ENCODE results near the gene P2RY8. TPM values are rescaled to one million over a fixed set of nuclear protein-coding genes. Genes with fewer than 3 reads are reported as not detected.

P2RY8 gene
- total and polyA plus RNA-seq, 2 donors from 2014 or later: 1.4 to 6.6 TPM

GRCh38 chrX:1502241-1502640 is 34.7 kb downstream of the P2RY8 start:
- peak overlapping the region in 1 of 2 donors; percentile 53 for H3K27ac ChIP-seq (ENCODE audit: low read depth in 2 of 2, low read length in 2 of 2)
- TF ChIP-seq CTCF (IDR thresholded peaks at IDR 0.05; ENCODE audit: borderline replicate concordance, extremely low read depth, insufficient read depth): no peak
- H3K36me3 ChIP-seq (ENCODE audit: control insufficient read depth in 2 of 3, insufficient read depth in 3 of 3, low read length in 3 of 3): no peaks in the 10 kb centered on the region
- H3K27me3 ChIP-seq (ENCODE audit: control insufficient read depth, insufficient read depth, low read length): no peaks in the 10 kb centered on the region
- intact Hi-C loops (cut with DNase I): no loop called here
- FAIRE-seq (no peak), DNase-seq (no peak)
- no peaks in the 10 kb centered on the region for H3K4me1 ChIP-seq (ENCODE audit: control insufficient read depth in 2 of 3, insufficient read depth in 2 of 3, low read depth in 1 of 3, low read length in 3 of 3)
- no peak overlapping the region for H3K4me3 ChIP-seq (ENCODE audit: low read length in 3 of 3)
- no peaks in the 10 kb centered on the region for H3K9me3 ChIP-seq (ENCODE audit: control insufficient read depth in 2 of 3, insufficient read depth in 1 of 3, low read length in 3 of 3)
- no peak overlapping the region for H3K9ac ChIP-seq (ENCODE audit: low read length in 3 of 3)

- H3K4me1 ChIP-seq (ENCODE audit: control insufficient read depth in 2 of 3, insufficient read depth in 2 of 3, low read depth in 1 of 3, low read length in 3 of 3): no peaks in the 10 kb centered on the region
These were observed 36.0 kb downstream of the P2RY8 start for GRCh38 chrX:1500701-1501624.

GRCh38 chrX:1496076-1496475 is 40.9 kb downstream of the P2RY8 start:
- Histone ChIP-seq H3K4me3 (ENCODE audit: low read length in 3 of 3) (no peak overlapping the region), H3K4me1 (ENCODE audit: control insufficient read depth in 2 of 3, insufficient read depth in 2 of 3, low read depth in 1 of 3, low read length in 3 of 3) (no peaks in the 10 kb centered on the region), H3K9ac (ENCODE audit: low read length in 3 of 3) (no peak overlapping the region), H3K27me3 (ENCODE audit: control insufficient read depth, insufficient read depth, low read length) (no peaks in the 10 kb centered on the region), H3K27ac (ENCODE audit: low read depth in 2 of 2, low read length in 2 of 2) (no peak overlapping the region), H3K9me3 (ENCODE audit: control insufficient read depth in 2 of 3, insufficient read depth in 1 of 3, low read length in 3 of 3) (peaks cover 0 to 7% (median 0%) of the 10 kb centered on the region in 3 donors), H3K36me3 (ENCODE audit: control insufficient read depth in 2 of 3, insufficient read depth in 3 of 3, low read length in 3 of 3) (no peaks in the 10 kb centered on the region)
- peak in 1 of 5 donors; percentile 22 for DNase-seq
- no peak for FAIRE-seq
- intact Hi-C loops (cut with DNase I): no loop called here
- TF ChIP-seq CTCF (IDR thresholded peaks at IDR 0.05; ENCODE audit: borderline replicate concordance, extremely low read depth, insufficient read depth): no peak

More at GRCh38 chrX:1500701-1501624, 36.0 kb downstream of the P2RY8 start:
- peak overlapping the region in 1 of 3 donors; percentile 11 for H3K4me3 ChIP-seq (ENCODE audit: low read length in 3 of 3)
- no peak for DNase-seq
- H3K27me3 ChIP-seq (ENCODE audit: control insufficient read depth, insufficient read depth, low read length): no peaks in the 10 kb centered on the region
- intact Hi-C loops (cut with DNase I): no loop called here
- H3K36me3 ChIP-seq (ENCODE audit: control insufficient read depth in 2 of 3, insufficient read depth in 3 of 3, low read length in 3 of 3): no peaks in the 10 kb centered on the region
- H3K9ac ChIP-seq (ENCODE audit: low read length in 3 of 3): no peak overlapping the region
- TF ChIP-seq CTCF (IDR thresholded peaks at IDR 0.05; ENCODE audit: borderline replicate concordance, extremely low read depth, insufficient read depth): no peak
- no peaks in the 10 kb centered on the region for H3K9me3 ChIP-seq (ENCODE audit: control insufficient read depth in 2 of 3, insufficient read depth in 1 of 3, low read length in 3 of 3)
- H3K27ac ChIP-seq (ENCODE audit: low read depth in 2 of 2, low read length in 2 of 2): peak overlapping the region; percentile 63 to 83
- FAIRE-seq: no peak
